Stimulated activated naive CD8-positive, alpha-beta T cell treated with anti-CD3 and anti-CD28 coated beads, Interleukin-15, Interleukin-2, amounts not matched to agents 100 ng/mL and 50 ng/mL, for 24 hours (primary cell): ENCODE measurements around the gene TMIE.

Experiments used
- H3K27ac Mint-ChIP-seq: one replicate; pipeline ENCODE4 v1.8.0; 2021; ENCODE audit warnings: mild to moderate bottlenecking, mixed read lengths
- H3K27me3 Mint-ChIP-seq: one replicate; pipeline ENCODE4 v1.8.0; 2021; ENCODE audit warnings: mixed read lengths
- H3K36me3 Mint-ChIP-seq: one replicate; pipeline ENCODE4 v1.8.0; 2021; ENCODE audit warnings: low read depth, mixed read lengths
- H3K4me1 Mint-ChIP-seq: one replicate; pipeline ENCODE4 v1.8.0; 2021; ENCODE audit warnings: low read depth, mixed read lengths
- H3K4me3 Mint-ChIP-seq: one replicate; pipeline ENCODE4 v1.8.0; 2021; ENCODE audit warnings: mild to moderate bottlenecking, mixed read lengths
- H3K9me3 Mint-ChIP-seq: one replicate; pipeline ENCODE4 v1.8.0; 2021; ENCODE audit warnings: mixed read lengths

The TMIE gene

GRCh38 chr3:46715507-46716175, 14.4 kb downstream of the TMIE start:
- Mint-ChIP-seq H3K4me3 (no peak overlapping the region), H3K36me3 (no peaks in the 10 kb centered on the region), H3K9me3 (no peaks in the 10 kb centered on the region), H3K27ac (no peak overlapping the region), H3K4me1 (peaks cover 3% of the 10 kb centered on the region), H3K27me3 (peaks cover 6% of the 10 kb centered on the region)

GRCh38 chr3:46716461-46717441, 15.6 kb downstream of the TMIE start:
- no peak overlapping the region for H3K4me3 Mint-ChIP-seq
- H3K9me3 Mint-ChIP-seq, result no peaks in the 10 kb centered on the region
- no peaks in the 10 kb centered on the region for H3K36me3 Mint-ChIP-seq
- H3K27me3 Mint-ChIP-seq, result peaks cover 11% of the 10 kb centered on the region
- H3K4me1 Mint-ChIP-seq, result peaks cover 3% of the 10 kb centered on the region
- no peak overlapping the region for H3K27ac Mint-ChIP-seq

- no peaks in the 10 kb centered on the region for H3K9me3 Mint-ChIP-seq
- H3K27ac Mint-ChIP-seq, result no peak within 1 kb of the TSS
- peaks cover 11% of the 10 kb centered on the region for H3K27me3 Mint-ChIP-seq
- H3K4me1 Mint-ChIP-seq, result peaks cover 3% of the 10 kb centered on the region
- no peaks in the 10 kb centered on the region for H3K36me3 Mint-ChIP-seq
- no peak within 1 kb of the TSS for H3K4me3 Mint-ChIP-seq
Observed at GRCh38 chr3:46717447-46718231, 16.4 kb downstream of the TMIE start, which contains the start of gene PRSS50. TSS of gene PRSS50 (minus strand) at chr3:46717869. CDS start at chr3:46717824, 45 bp downstream.

- Mint-ChIP-seq H3K27ac (no peak overlapping the region), H3K27me3 (peaks cover 11% of the 10 kb centered on the region), H3K36me3 (no peaks in the 10 kb centered on the region), H3K4me3 (no peak overlapping the region), H3K4me1 (peaks cover 3% of the 10 kb centered on the region), H3K9me3 (no peaks in the 10 kb centered on the region)
Observed at GRCh38 chr3:46719044-46719565, 17.9 kb downstream of the TMIE start.

GRCh38 chr3:46719735-46720271, 18.6 kb downstream of the TMIE start:
- Mint-ChIP-seq H3K9me3 (no peaks in the 10 kb centered on the region), H3K4me1 (peaks cover 3% of the 10 kb centered on the region), H3K36me3 (no peaks in the 10 kb centered on the region), H3K27ac (no peak overlapping the region), H3K4me3 (no peak overlapping the region), H3K27me3 (peaks cover 11% of the 10 kb centered on the region)

GRCh38 chr3:46721009-46721408, 19.8 kb downstream of the TMIE start:
- H3K27ac Mint-ChIP-seq, result no peak overlapping the region
- peaks cover 11% of the 10 kb centered on the region for H3K27me3 Mint-ChIP-seq
- H3K4me3 Mint-ChIP-seq, result no peak overlapping the region
- no peaks in the 10 kb centered on the region for H3K36me3 Mint-ChIP-seq
- no peaks in the 10 kb centered on the region for H3K9me3 Mint-ChIP-seq
- H3K4me1 Mint-ChIP-seq, result peaks cover 3% of the 10 kb centered on the region

- Mint-ChIP-seq H3K4me1 (peaks cover 3% of the 10 kb centered on the region), H3K27me3 (peaks cover 11% of the 10 kb centered on the region), H3K9me3 (no peaks in the 10 kb centered on the region), H3K4me3 (no peak overlapping the region), H3K27ac (no peak overlapping the region), H3K36me3 (no peaks in the 10 kb centered on the region)
Observed at GRCh38 chr3:46722443-46722842, 21.3 kb downstream of the TMIE start.

GRCh38 chr3:46724424-46724823, 23.2 kb downstream of the TMIE start:
- H3K9me3 Mint-ChIP-seq, result no peaks in the 10 kb centered on the region
- no peaks in the 10 kb centered on the region for H3K4me1 Mint-ChIP-seq
- no peak overlapping the region for H3K27ac Mint-ChIP-seq
- H3K27me3 Mint-ChIP-seq, result peaks cover 11% of the 10 kb centered on the region
- H3K4me3 Mint-ChIP-seq, result no peak overlapping the region
- H3K36me3 Mint-ChIP-seq, result no peaks in the 10 kb centered on the region

- H3K27ac Mint-ChIP-seq, result no peak overlapping the region
- no peaks in the 10 kb centered on the region for H3K9me3 Mint-ChIP-seq
- no peak overlapping the region for H3K4me3 Mint-ChIP-seq
- H3K27me3 Mint-ChIP-seq, result peaks cover 11% of the 10 kb centered on the region
- H3K4me1 Mint-ChIP-seq, result no peaks in the 10 kb centered on the region
- H3K36me3 Mint-ChIP-seq, result no peaks in the 10 kb centered on the region
Observed at GRCh38 chr3:46725621-46726314, 24.6 kb downstream of the TMIE start.

GRCh38 chr3:46729038-46729437, 27.8 kb downstream of the TMIE start:
- Mint-ChIP-seq H3K9me3 (no peaks in the 10 kb centered on the region), H3K4me1 (no peaks in the 10 kb centered on the region), H3K36me3 (no peaks in the 10 kb centered on the region), H3K27me3 (peaks cover 14% of the 10 kb centered on the region), H3K4me3 (no peak overlapping the region), H3K27ac (no peak overlapping the region)

GRCh38 chr3:46730819-46731218, 29.6 kb downstream of the TMIE start:
- Mint-ChIP-seq H3K27ac (no peak overlapping the region), H3K9me3 (no peaks in the 10 kb centered on the region), H3K36me3 (no peaks in the 10 kb centered on the region), H3K27me3 (peaks cover 18% of the 10 kb centered on the region), H3K4me1 (no peaks in the 10 kb centered on the region), H3K4me3 (no peak overlapping the region)

GRCh38 chr3:46731795-46732194, 30.6 kb downstream of the TMIE start:
- Mint-ChIP-seq H3K36me3 (no peaks in the 10 kb centered on the region), H3K27ac (no peak overlapping the region), H3K4me3 (no peak overlapping the region), H3K9me3 (no peaks in the 10 kb centered on the region), H3K4me1 (no peaks in the 10 kb centered on the region), H3K27me3 (peaks cover 18% of the 10 kb centered on the region)

GRCh38 chr3:46733026-46733800, 32.0 kb downstream of the TMIE start:
- Mint-ChIP-seq H3K4me1 (no peaks in the 10 kb centered on the region), H3K4me3 (no peak overlapping the region), H3K36me3 (no peaks in the 10 kb centered on the region), H3K9me3 (no peaks in the 10 kb centered on the region), H3K27ac (no peak overlapping the region), H3K27me3 (peaks cover 26% of the 10 kb centered on the region)
